ENCODE data around the gene GRIN2A. TPM values are rescaled to one million over a fixed set of nuclear protein-coding genes. Genes with fewer than 3 reads are reported as not detected.

Gene GRIN2A
- total and polyA plus RNA-seq, 2 experiments from 2014 or later: 0.05 to 1.6 TPM

DNA sequence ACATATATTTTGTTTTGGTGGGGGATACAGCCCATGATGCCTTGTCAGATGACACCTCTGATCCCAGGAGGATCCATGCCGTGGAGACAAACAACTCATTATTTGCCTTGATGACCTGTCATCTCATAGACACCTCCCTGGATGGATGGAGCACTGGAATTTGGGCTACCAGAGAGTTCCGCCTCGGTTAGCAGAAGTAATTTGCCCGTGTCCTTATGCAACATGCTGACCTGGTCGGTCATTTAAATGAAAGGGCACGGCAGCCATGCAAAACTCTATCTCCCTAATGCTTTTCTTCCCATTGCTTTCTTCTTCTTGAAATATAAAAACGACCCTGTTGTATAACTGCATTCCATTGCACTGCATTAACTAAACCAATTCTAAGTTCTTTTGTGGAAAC lies 145.3 kb downstream of the GRIN2A start:
- 81% methylated on average over 7 of the region's 7 CpGs for WGBS (ENCODE audit: low lambda C conversion rate, missing lambda C conversion rate)
- TF ChIP-seq, protein P1, sequence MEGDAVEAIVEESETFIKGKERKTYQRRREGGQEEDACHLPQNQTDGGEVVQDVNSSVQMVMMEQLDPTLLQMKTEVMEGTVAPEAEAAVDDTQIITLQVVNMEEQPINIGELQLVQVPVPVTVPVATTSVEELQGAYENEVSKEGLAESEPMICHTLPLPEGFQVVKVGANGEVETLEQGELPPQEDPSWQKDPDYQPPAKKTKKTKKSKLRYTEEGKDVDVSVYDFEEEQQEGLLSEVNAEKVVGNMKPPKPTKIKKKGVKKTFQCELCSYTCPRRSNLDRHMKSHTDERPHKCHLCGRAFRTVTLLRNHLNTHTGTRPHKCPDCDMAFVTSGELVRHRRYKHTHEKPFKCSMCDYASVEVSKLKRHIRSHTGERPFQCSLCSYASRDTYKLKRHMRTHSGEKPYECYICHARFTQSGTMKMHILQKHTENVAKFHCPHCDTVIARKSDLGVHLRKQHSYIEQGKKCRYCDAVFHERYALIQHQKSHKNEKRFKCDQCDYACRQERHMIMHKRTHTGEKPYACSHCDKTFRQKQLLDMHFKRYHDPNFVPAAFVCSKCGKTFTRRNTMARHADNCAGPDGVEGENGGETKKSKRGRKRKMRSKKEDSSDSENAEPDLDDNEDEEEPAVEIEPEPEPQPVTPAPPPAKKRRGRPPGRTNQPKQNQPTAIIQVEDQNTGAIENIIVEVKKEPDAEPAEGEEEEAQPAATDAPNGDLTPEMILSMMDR (IDR thresholded peaks at IDR 0.05; ENCODE audit: poor library complexity): no peak
- TF ChIP-seq EZH2phosphoT487 (IDR thresholded peaks at IDR 0.05; ENCODE audit: low read depth, severe bottlenecking, unreplicated experiment) (no peak), EZH2 (IDR thresholded peaks at IDR 0.05; ENCODE audit: borderline replicate concordance) (no peak)
- Histone ChIP-seq H2AFZ (no peak overlapping the region), H3K9me3 (ENCODE audit: low read depth) (no peaks in the 10 kb centered on the region), H3K4me3 (no peak overlapping the region), H3K9me2 (replicated peaks; ENCODE audit: insufficient read depth) (no peaks in the 10 kb centered on the region), H3K27me3 (no peaks in the 10 kb centered on the region), H3K36me3 (replicated peaks; ENCODE audit: insufficient read depth, low read depth) (no peaks in the 10 kb centered on the region), H3K4me1 (ENCODE audit: insufficient read depth) (no peaks in the 10 kb centered on the region), H3K27ac (no peak overlapping the region), H3K4me2 (no peak overlapping the region), H3K79me2 (no peaks in the 10 kb centered on the region), H4K20me1 (ENCODE audit: insufficient read depth, poor library complexity, severe bottlenecking) (no peaks in the 10 kb centered on the region)
- no peak for DNase-seq (ENCODE audit: low spot score)

DNA sequence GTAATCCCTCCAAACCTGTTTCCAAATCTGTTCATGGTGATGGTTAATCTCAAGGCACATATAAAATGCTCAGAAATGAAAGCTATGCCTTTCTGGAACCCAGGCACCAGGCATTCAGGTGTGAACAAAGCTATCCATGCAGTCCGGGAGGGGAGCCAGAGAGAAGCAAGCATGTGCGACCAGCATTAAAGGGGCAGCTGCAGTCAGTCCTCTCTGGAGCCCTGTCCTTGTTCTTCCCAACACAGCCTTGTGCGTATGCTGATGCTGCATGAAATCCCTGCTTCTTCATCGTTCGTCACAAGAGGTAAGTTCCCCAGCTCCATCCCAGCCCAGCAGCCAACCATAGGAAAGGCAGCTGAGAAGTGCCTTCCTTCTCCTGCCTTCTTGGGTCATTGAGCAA lies 148.7 kb downstream of the GRIN2A start:
- no peak overlapping the region for H3K27ac ChIP-seq
- no peaks in the 10 kb centered on the region for H3K9me3 ChIP-seq (ENCODE audit: low read depth)
- WGBS (ENCODE audit: low lambda C conversion rate, missing lambda C conversion rate): 81% methylated on average over 5 of the region's 5 CpGs
- no peaks in the 10 kb centered on the region for H3K9me2 ChIP-seq (replicated peaks; ENCODE audit: insufficient read depth)
- no peaks in the 10 kb centered on the region for H3K4me1 ChIP-seq (ENCODE audit: insufficient read depth)
- H3K4me2 ChIP-seq: no peak overlapping the region
- no peaks in the 10 kb centered on the region for H4K20me1 ChIP-seq (ENCODE audit: insufficient read depth, poor library complexity, severe bottlenecking)
- no peaks in the 10 kb centered on the region for H3K79me2 ChIP-seq
- no peak overlapping the region for H3K4me3 ChIP-seq
- H3K36me3 ChIP-seq (replicated peaks; ENCODE audit: insufficient read depth, low read depth): no peaks in the 10 kb centered on the region
- no peaks in the 10 kb centered on the region for H3K27me3 ChIP-seq
- DNase-seq (ENCODE audit: low spot score): no peak
- no peak for TF ChIP-seq EZH2phosphoT487 (IDR thresholded peaks at IDR 0.05; ENCODE audit: low read depth, severe bottlenecking, unreplicated experiment)
- TF ChIP-seq, protein P1 (IDR thresholded peaks at IDR 0.05; ENCODE audit: poor library complexity): no peak
- TF ChIP-seq EZH2 (IDR thresholded peaks at IDR 0.05; ENCODE audit: borderline replicate concordance): no peak
- H2AFZ ChIP-seq: no peak overlapping the region

DNA sequence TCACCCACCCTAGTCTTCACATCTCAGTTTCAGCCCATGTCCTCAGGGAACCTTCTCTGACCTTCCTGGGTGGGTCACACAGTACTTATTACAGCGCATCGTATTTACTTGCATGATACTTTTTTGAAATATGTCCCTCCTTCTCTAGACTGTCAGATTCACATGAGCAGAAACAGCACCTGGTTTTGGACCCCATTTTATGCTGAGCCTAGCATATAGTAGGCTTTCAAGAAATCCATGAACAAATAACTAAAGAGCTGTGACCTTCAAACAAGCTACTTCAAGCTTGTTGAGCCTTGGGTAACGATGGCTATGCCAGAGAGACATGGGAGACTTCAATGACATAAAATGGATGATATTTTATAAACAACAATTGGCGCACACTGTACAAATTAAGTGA lies 150.3 kb downstream of the GRIN2A start:
- Histone ChIP-seq H3K4me2 (no peak overlapping the region), H3K79me2 (no peaks in the 10 kb centered on the region), H3K9me2 (replicated peaks; ENCODE audit: insufficient read depth) (no peaks in the 10 kb centered on the region), H3K27ac (no peak overlapping the region), H4K20me1 (ENCODE audit: insufficient read depth, poor library complexity, severe bottlenecking) (no peaks in the 10 kb centered on the region), H2AFZ (no peak overlapping the region), H3K4me3 (no peak overlapping the region), H3K9me3 (ENCODE audit: low read depth) (no peaks in the 10 kb centered on the region), H3K27me3 (no peaks in the 10 kb centered on the region), H3K36me3 (replicated peaks; ENCODE audit: insufficient read depth, low read depth) (no peaks in the 10 kb centered on the region), H3K4me1 (ENCODE audit: insufficient read depth) (no peaks in the 10 kb centered on the region)
- no peak for DNase-seq (ENCODE audit: low spot score)
- TF ChIP-seq EZH2 (IDR thresholded peaks at IDR 0.05; ENCODE audit: borderline replicate concordance): no peak
- TF ChIP-seq, protein P1 (IDR thresholded peaks at IDR 0.05; ENCODE audit: poor library complexity): no peak
- no peak for TF ChIP-seq EZH2phosphoT487 (IDR thresholded peaks at IDR 0.05; ENCODE audit: low read depth, severe bottlenecking, unreplicated experiment)
- 97% methylated on average over 4 of the region's 4 CpGs for WGBS (ENCODE audit: low lambda C conversion rate, missing lambda C conversion rate)

DNA sequence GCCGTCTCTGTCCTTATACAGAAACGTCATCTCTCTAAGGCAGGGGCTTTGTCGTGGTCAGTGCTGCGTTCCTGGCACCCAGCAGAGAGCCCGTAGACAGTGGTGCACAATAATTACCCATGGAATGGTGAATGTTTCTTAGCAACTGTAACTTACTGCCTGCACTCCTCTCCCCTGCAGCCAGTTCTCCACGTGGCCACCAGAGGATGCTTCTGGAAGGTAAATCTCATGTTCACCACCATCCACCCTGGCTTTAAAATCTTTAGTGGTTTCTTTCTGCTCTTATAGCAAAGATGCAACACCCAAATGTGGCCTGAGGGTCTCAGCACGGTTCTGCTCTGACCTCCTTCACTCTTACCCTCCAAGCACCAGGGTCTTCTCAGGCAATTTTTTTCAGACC lies 150.8 kb downstream of the GRIN2A start:
- Histone ChIP-seq H3K27ac (no peak overlapping the region), H3K36me3 (replicated peaks; ENCODE audit: insufficient read depth, low read depth) (no peaks in the 10 kb centered on the region), H3K9me2 (replicated peaks; ENCODE audit: insufficient read depth) (no peaks in the 10 kb centered on the region), H4K20me1 (ENCODE audit: insufficient read depth, poor library complexity, severe bottlenecking) (no peaks in the 10 kb centered on the region), H3K4me2 (no peak overlapping the region), H3K4me3 (no peak overlapping the region), H3K79me2 (no peaks in the 10 kb centered on the region), H3K9me3 (ENCODE audit: low read depth) (no peaks in the 10 kb centered on the region), H3K4me1 (ENCODE audit: insufficient read depth) (no peaks in the 10 kb centered on the region), H3K27me3 (no peaks in the 10 kb centered on the region), H2AFZ (no peak overlapping the region)
- no peak for DNase-seq (ENCODE audit: low spot score)
- WGBS (ENCODE audit: low lambda C conversion rate, missing lambda C conversion rate): 83% methylated on average over 7 of the region's 7 CpGs
- TF ChIP-seq, protein P1 (IDR thresholded peaks at IDR 0.05; ENCODE audit: poor library complexity): no peak
- TF ChIP-seq EZH2phosphoT487 (IDR thresholded peaks at IDR 0.05; ENCODE audit: low read depth, severe bottlenecking, unreplicated experiment) (no peak), EZH2 (IDR thresholded peaks at IDR 0.05; ENCODE audit: borderline replicate concordance) (no peak)

All from hepatocyte (in vitro differentiated cells).